Endodermal cell (in vitro differentiated cells): ENCODE measurements around the gene HAPSTR1. TPM values are rescaled to one million over a fixed set of nuclear protein-coding genes. Genes with fewer than 3 reads are reported as not detected.

Source experiments
- DNase-seq: peaks from one replicate; pipeline ENCODE4 v3.0.0-alpha.2; 2017
- H3K27ac ChIP-seq: 2 replicates; pipeline ENCODE4 v1.5.1; 2013; ENCODE audit warnings: mild to moderate bottlenecking, low read depth, low read length, moderate library complexity
- H3K27me3 ChIP-seq: 2 replicates; pipeline ENCODE4 v1.6.1; 2013; ENCODE audit warnings: mild to moderate bottlenecking, low read length, moderate library complexity; ENCODE audit not compliant: insufficient read depth, control insufficient read depth, poor library complexity, severe bottlenecking
- H3K36me3 ChIP-seq: 2 replicates; pipeline ENCODE4 v1.7.0; 2013; ENCODE audit warnings: mild to moderate bottlenecking, low read length, moderate library complexity; ENCODE audit not compliant: control insufficient read depth, insufficient read depth
- H3K4me1 ChIP-seq: one replicate; pipeline ENCODE4 v1.7.0; 2013; ENCODE audit warnings: low read length; ENCODE audit not compliant: control insufficient read depth, insufficient read depth
- H3K4me3 ChIP-seq: 2 replicates; pipeline ENCODE4 v1.5.1; 2013; ENCODE audit warnings: mild to moderate bottlenecking, low read length, moderate library complexity
- H3K9ac ChIP-seq: 2 replicates; pipeline ENCODE4 v1.6.1; 2013; ENCODE audit warnings: mild to moderate bottlenecking, low read length, moderate library complexity; ENCODE audit not compliant: poor library complexity, severe bottlenecking; ENCODE audit errors: extremely low read depth
- H3K9me3 ChIP-seq: 2 replicates; pipeline ENCODE4 v1.6.1; 2013; ENCODE audit warnings: mild to moderate bottlenecking, low read length, moderate library complexity; ENCODE audit not compliant: control insufficient read depth
- H3K27ac Mint-ChIP-seq: 2 replicates; pipeline ENCODE4 v1.8.0; 2020; ENCODE audit warnings: mixed read lengths
- H3K27me3 Mint-ChIP-seq: 2 replicates; pipeline ENCODE4 v1.8.0; 2021; ENCODE audit warnings: mild to moderate bottlenecking, mixed read lengths; ENCODE audit not compliant: insufficient read depth
- H3K36me3 Mint-ChIP-seq: 2 replicates; pipeline ENCODE4 v1.8.0; 2020; ENCODE audit warnings: low read depth, mixed read lengths
- H3K4me1 Mint-ChIP-seq: 2 replicates; pipeline ENCODE4 v1.8.0; 2020; ENCODE audit warnings: mixed read lengths
- H3K4me3 Mint-ChIP-seq: 2 replicates; pipeline ENCODE4 v1.8.0; 2020; ENCODE audit warnings: mild to moderate bottlenecking, moderate library complexity, mixed read lengths
- H3K9me3 Mint-ChIP-seq: 2 replicates; pipeline ENCODE4 v1.8.0; 2020; ENCODE audit warnings: mild to moderate bottlenecking, mixed read lengths
- CTCF ChIP-seq: fragments of 200-600 bp; sonication (generic); conservative IDR thresholded peaks from 2 replicates; pipeline ENCODE4 v1.5.0; 2021; ENCODE audit warnings: antibody characterized with exemption, mild to moderate bottlenecking
- WGBS, 2 experiments: methylation state at CpG; one replicate each; pipeline versions ENCODE4 v1.1.5 to v1.1.7; 2013; ENCODE audit warnings: missing lambda C conversion rate in 2 of 2, mixed read lengths in 1 of 2; ENCODE audit not compliant: insufficient coverage in 1 of 2, insufficient read length in 1 of 2; 5-methylcytosine and 5-hydroxymethylcytosine counted together
- total RNA-seq, 2 donors: library from RNA; stranded (reverse); fragmentation: NEBNext Ultra II Directional in 1 of 2; extraction: Animal tissue kit (Norgen Biotek cat#: 25700) in 1 of 2; gene quantifications; 2 replicates in 1 of 2; 3 replicates in 1 of 2; pipeline ENCODE4 v1.2.1, GENCODE V29; 2021

The HAPSTR1 gene
- total RNA-seq, 2 donors from 2014 or later, result 60.9 to 68.5 TPM

GRCh38 chr16:9092978-9093344 lies 1.5 kb downstream of the HAPSTR1 start:
- Mint-ChIP-seq H3K27ac (peak overlapping the region; percentile 96), H3K27me3 (peaks cover 2% of the 10 kb centered on the region), H3K4me1 (peaks cover 39% of the 10 kb centered on the region), H3K36me3 (peaks cover 38% of the 10 kb centered on the region), H3K4me3 (peak overlapping the region; percentile 91), H3K9me3 (no peaks in the 10 kb centered on the region)
- TF ChIP-seq CTCF, result no peak
- Histone ChIP-seq H3K27me3 (no peaks in the 10 kb centered on the region), H3K9me3 (no peaks in the 10 kb centered on the region), H3K9ac (peak overlapping the region; percentile 95), H3K4me3 (peak overlapping the region; percentile 88), H3K36me3 (peaks cover 45% of the 10 kb centered on the region), H3K27ac (peak overlapping the region; percentile 90), H3K4me1 (peaks cover 6% of the 10 kb centered on the region)
- DNase-seq, result peak; percentile 72
- WGBS, 2 experiments, result 0 to 2% methylated on average over 15 to 18 of the region's 18 CpGs

GRCh38 chr16:9094011-9094846 lies 2.8 kb downstream of the HAPSTR1 start:
- Histone ChIP-seq H3K27ac (no peak overlapping the region), H3K27me3 (no peaks in the 10 kb centered on the region), H3K9me3 (no peaks in the 10 kb centered on the region), H3K9ac (peak overlapping the region; percentile 95), H3K36me3 (peaks cover 58% of the 10 kb centered on the region), H3K4me1 (peaks cover 10% of the 10 kb centered on the region), H3K4me3 (peak overlapping the region; percentile 88)
- Mint-ChIP-seq H3K4me1 (peaks cover 46% of the 10 kb centered on the region), H3K4me3 (peak overlapping the region; percentile 91), H3K27ac (peak overlapping the region; percentile 53), H3K36me3 (peaks cover 47% of the 10 kb centered on the region), H3K27me3 (no peaks in the 10 kb centered on the region), H3K9me3 (no peaks in the 10 kb centered on the region)
- DNase-seq, result no peak
- 42 to 43% methylated on average over 3 to 8 of the region's 8 CpGs for WGBS, 2 experiments
- no peak for TF ChIP-seq CTCF

- 55% methylated on average over 1 of the region's 1 CpG; no CpG with 5 or more reads in 1 of the 2 experiments for WGBS, 2 experiments
- Histone ChIP-seq H3K9me3 (no peaks in the 10 kb centered on the region), H3K27me3 (no peaks in the 10 kb centered on the region), H3K36me3 (peaks cover 67% of the 10 kb centered on the region), H3K4me3 (peak overlapping the region; percentile 88), H3K27ac (no peak overlapping the region), H3K4me1 (peaks cover 10% of the 10 kb centered on the region), H3K9ac (peak overlapping the region; percentile 95)
- no peak for DNase-seq
- Mint-ChIP-seq H3K27me3 (no peaks in the 10 kb centered on the region), H3K9me3 (no peaks in the 10 kb centered on the region), H3K4me3 (peak overlapping the region; percentile 91), H3K27ac (no peak overlapping the region), H3K4me1 (peaks cover 51% of the 10 kb centered on the region), H3K36me3 (peaks cover 56% of the 10 kb centered on the region)
- TF ChIP-seq CTCF, result no peak
Measured at GRCh38 chr16:9095171-9095570, 3.7 kb downstream of the HAPSTR1 start.
